CD4-positive, alpha-beta memory T cell (primary cell): ENCODE measurements around the gene ZNF221. TPM values are rescaled to one million over a fixed set of nuclear protein-coding genes. Genes with fewer than 3 reads are reported as not detected.

Source experiments
- CTCF ChIA-PET: fragments of 350-600 bp; sonication (Branson Sonifier 250); formaldehyde crosslinking; loops from one replicate; lab custom pipeline; 2021; ENCODE audit warnings: inconsistent platforms; ENCODE audit not compliant: partially characterized antibody; lab: Charles Lee
- POLR2A ChIA-PET: fragments of 350-600 bp; sonication (Branson Sonifier 250); formaldehyde crosslinking; loops from one replicate; lab custom pipeline; 2021; ENCODE audit not compliant: partially characterized antibody; lab: Charles Lee
- DNase-seq, 5 donors: peaks; one replicate each; pipeline versions ENCODE4 v3.0.0 to v3.0.0-alpha.2; 2020 to 2022; ENCODE audit warnings: mixed read lengths in 1 of 5
- H3K27ac ChIP-seq: one replicate; pipeline ENCODE4 v1.7.0; 2013; ENCODE audit warnings: low read depth, low read length
- H3K27me3 ChIP-seq: 2 replicates; pipeline ENCODE4 v1.7.0; 2013; ENCODE audit warnings: mild to moderate bottlenecking, low read length, moderate library complexity; ENCODE audit not compliant: insufficient read depth
- H3K36me3 ChIP-seq: 2 replicates; pipeline ENCODE4 v1.7.0; 2013; ENCODE audit warnings: mild to moderate bottlenecking, low read length, moderate library complexity; ENCODE audit not compliant: insufficient read depth
- H3K4me1 ChIP-seq: 2 replicates; pipeline ENCODE4 v1.7.0; 2013; ENCODE audit warnings: mild to moderate bottlenecking, low read length, moderate library complexity; ENCODE audit not compliant: insufficient read depth
- H3K4me3 ChIP-seq, 2 donors: one replicate each; pipeline ENCODE4 v1.7.0; 2013; ENCODE audit warnings: low read length in 2 of 2, mild to moderate bottlenecking in 1 of 2
- H3K9me3 ChIP-seq, 2 donors: one replicate each; pipeline ENCODE4 v1.7.0; 2013; ENCODE audit warnings: low read length in 2 of 2, control low read depth in 1 of 2; ENCODE audit not compliant: control insufficient read depth in 1 of 2
- H3K27ac Mint-ChIP-seq, 7 donors: one replicate each; pipeline ENCODE4 v1.8.0; 2020 to 2021; ENCODE audit warnings: mixed read lengths in 7 of 7, mild to moderate bottlenecking in 6 of 7, inconsistent platforms in 3 of 7, moderate library complexity in 3 of 7
- H3K27me3 Mint-ChIP-seq, 2 donors: one replicate each; pipeline ENCODE4 v1.8.0; 2020 to 2021; ENCODE audit warnings: mixed read lengths in 2 of 2
- H3K36me3 Mint-ChIP-seq, 2 donors: one replicate each; pipeline ENCODE4 v1.8.0; 2020 to 2021; ENCODE audit warnings: mixed read lengths in 2 of 2, inconsistent platforms in 1 of 2, mild to moderate bottlenecking in 1 of 2
- H3K4me1 Mint-ChIP-seq, 4 donors: one replicate each; pipeline ENCODE4 v1.8.0; 2020 to 2021; ENCODE audit warnings: mixed read lengths in 4 of 4, mild to moderate bottlenecking in 1 of 4
- H3K4me3 Mint-ChIP-seq, 8 donors: one replicate each; pipeline ENCODE4 v1.8.0; 2020 to 2021; ENCODE audit warnings: mixed read lengths in 8 of 8, mild to moderate bottlenecking in 7 of 8, moderate library complexity in 6 of 8, inconsistent platforms in 3 of 8
- H3K9me3 Mint-ChIP-seq, 8 donors: one replicate each; pipeline ENCODE4 v1.8.0; 2020 to 2021; ENCODE audit warnings: mixed read lengths in 8 of 8, mild to moderate bottlenecking in 5 of 8, inconsistent platforms in 3 of 8, moderate library complexity in 1 of 8
- intact Hi-C: fragments of 100-400 bp; cut with micrococcal nuclease; formaldehyde crosslinking; loops from one replicate; pipeline ENCODE4 v1.15.1; 2023
- polyA plus RNA-seq, 2 donors: library from polyadenylated mRNA; unstranded; fragments of 300-500 nt; fragmentation: Illumina TruSeq; gene quantifications; one replicate each; pipeline ENCODE4 v1.2.3, GENCODE V29; 2021
- total RNA-seq, 2 experiments: library from RNA; stranded (reverse); gene quantifications; one replicate each; pipeline ENCODE4 v1.2.3, GENCODE V29; 2021

The ZNF221 gene
- total and polyA plus RNA-seq, 4 experiments from 2014 or later = 1.0 to 3.2 (median 2.9) TPM; not detected in 1

GRCh38 chr19:43983912-43984686 is 33.1 kb downstream of the ZNF221 start, which contains the start of gene ZNF155:
Gene ZNF155, plus strand, starts transcription at chr19:43984188. Its CDS starts 4,356 bp downstream, at chr19:43988544.
- intact Hi-C loops = loop anchor here (1.0 to 2.0 kb wide), 2 partner anchors 18 to 49 kb away; partner anchors contain the start of genes ZNF230 and ZNF45
- DNase-seq = peak; percentile 64 to 71 (median 68)
- Mint-ChIP-seq H3K36me3 (peaks cover 20 to 23% of the 10 kb centered on the region in 2 donors), H3K27ac (peak within 1 kb of the TSS; percentile 74 to 98 (median 95)), H3K4me3 (peak within 1 kb of the TSS; percentile 92 to 99 (median 98)), H3K4me1 (peaks cover 8 to 12% (median 10%) of the 10 kb centered on the region in 4 donors), H3K27me3 (no peaks in the 10 kb centered on the region), H3K9me3 (peaks cover 0 to 4% (median under 1%) of the 10 kb centered on the region in 8 donors)
- ChIA-PET CTCF (no interaction called here), POLR2A (interaction anchor here (1.0 to 1.3 kb wide), 2 partner anchors 33 to 49 kb away, joined by 3 to 6 read pairs; partner anchors contain the start of genes ZNF221 and ZNF45)
- peaks cover 14% of the 10 kb centered on the region for H3K4me1 ChIP-seq
- H3K4me3 ChIP-seq = peak within 1 kb of the TSS; percentile 59 to 90
- no peaks in the 10 kb centered on the region for H3K9me3 ChIP-seq
- H3K27me3 ChIP-seq = no peaks in the 10 kb centered on the region
- peak within 1 kb of the TSS; percentile 58 for H3K27ac ChIP-seq
- H3K36me3 ChIP-seq = peaks cover under 1% of the 10 kb centered on the region

- intact Hi-C loops = loop anchor here (1.0 to 2.0 kb wide), 2 partner anchors 18 to 50 kb away; partner anchors contain the start of genes ZNF230 and ZNF45
- peak overlapping the region; percentile 58 for H3K27ac ChIP-seq
- no peaks in the 10 kb centered on the region for H3K27me3 Mint-ChIP-seq
- no peaks in the 10 kb centered on the region for H3K9me3 ChIP-seq
- H3K4me1 ChIP-seq = peaks cover 14% of the 10 kb centered on the region
- H3K4me3 ChIP-seq = peak overlapping the region; percentile 59 to 90
- peaks cover 0 to 7% (median 1%) of the 10 kb centered on the region in 8 donors for H3K9me3 Mint-ChIP-seq
- H3K36me3 ChIP-seq = peaks cover 6% of the 10 kb centered on the region
- ChIA-PET CTCF (no interaction called here), POLR2A (no interaction called here)
- H3K36me3 Mint-ChIP-seq = peaks cover 26 to 28% of the 10 kb centered on the region in 2 donors
- H3K27me3 ChIP-seq = no peaks in the 10 kb centered on the region
- no peak for DNase-seq
- peaks cover 8 to 12% (median 10%) of the 10 kb centered on the region in 4 donors for H3K4me1 Mint-ChIP-seq
- H3K4me3 Mint-ChIP-seq = peak overlapping the region; percentile 92 to 99 (median 98)
- peak overlapping the region; percentile 74 to 98 (median 95) for H3K27ac Mint-ChIP-seq
Measured at GRCh38 chr19:43984687-43985000, 33.6 kb downstream of the ZNF221 start.

- H3K27me3 ChIP-seq = no peaks in the 10 kb centered on the region
- H3K4me3 ChIP-seq = no peak overlapping the region
- H3K36me3 Mint-ChIP-seq = peaks cover 53 to 60% of the 10 kb centered on the region in 2 donors
- H3K27ac ChIP-seq = no peak overlapping the region
- H3K27ac Mint-ChIP-seq = no peak overlapping the region
- intact Hi-C loops = no loop called here
- H3K36me3 ChIP-seq = peaks cover 24% of the 10 kb centered on the region
- no peak overlapping the region for H3K4me3 Mint-ChIP-seq
- POLR2A ChIA-PET = no interaction called here
- H3K4me1 Mint-ChIP-seq = peaks cover 7 to 12% (median 10%) of the 10 kb centered on the region in 4 donors
- peaks cover 7% of the 10 kb centered on the region for H3K4me1 ChIP-seq
- H3K9me3 ChIP-seq = peaks cover 0 to 5% of the 10 kb centered on the region in 2 donors
- CTCF ChIA-PET = no interaction called here
- no peak for DNase-seq
- H3K27me3 Mint-ChIP-seq = no peaks in the 10 kb centered on the region
- H3K9me3 Mint-ChIP-seq = peaks cover 5 to 46% (median 32%) of the 10 kb centered on the region in 8 donors
Measured at GRCh38 chr19:43997631-43998290, 46.7 kb downstream of the ZNF221 start.

GRCh38 chr19:44002212-44002565 is 51.2 kb downstream of the ZNF221 start:
- Histone ChIP-seq H3K4me1 (peaks cover 16% of the 10 kb centered on the region), H3K27ac (peak overlapping the region; percentile 58), H3K4me3 (peak overlapping the region; percentile 66 to 75), H3K9me3 (no peaks in the 10 kb centered on the region), H3K36me3 (no peaks in the 10 kb centered on the region), H3K27me3 (no peaks in the 10 kb centered on the region)
- intact Hi-C loops = loop anchor here (1.0 to 2.0 kb wide), 11 partner anchors 18 to 210 kb away; partner anchors contain the start of genes ZNF155, ZNF222, ZNF224 and ZNF225
- POLR2A ChIA-PET = interaction anchor here (0.6 to 2.0 kb wide), 5 partner anchors 23 to 1490 kb away, joined by 3 to 6 read pairs (median 5); partner anchors contain the start of genes ZNF221, ZNF222, ZNF235 and ZNF45
- CTCF ChIA-PET = no interaction called here
- peak overlapping the region; percentile 79 to 98 (median 97) for H3K27ac Mint-ChIP-seq
- peaks cover 39% of the 10 kb centered on the region in 2 donors for H3K36me3 Mint-ChIP-seq
- DNase-seq = no peak
- peaks cover 13 to 42% (median 33%) of the 10 kb centered on the region in 8 donors for H3K9me3 Mint-ChIP-seq
- peak overlapping the region; percentile 98 to 100 (median 99) for H3K4me3 Mint-ChIP-seq
- H3K27me3 Mint-ChIP-seq = no peaks in the 10 kb centered on the region
- H3K4me1 Mint-ChIP-seq = peaks cover 21 to 30% (median 23%) of the 10 kb centered on the region in 4 donors

- peaks cover 6% of the 10 kb centered on the region for H3K36me3 ChIP-seq
- peak within 1 kb of the TSS; percentile 98 to 100 (median 99) for H3K4me3 Mint-ChIP-seq
- peaks cover 16% of the 10 kb centered on the region for H3K4me1 ChIP-seq
- ChIA-PET CTCF (interaction anchor here (1.0 kb wide), 1 partner anchor 70 kb away, joined by 3 read pairs; no protein-coding TSS in a partner anchor), POLR2A (interaction anchor here (1.1 to 2.0 kb wide), 7 partner anchors 23 to 497 kb away, joined by 3 to 8 read pairs (median 6); partner anchors contain the start of genes ZNF180, ZNF221, ZNF222 and ZNF224)
- peak within 1 kb of the TSS; percentile 66 to 75 for H3K4me3 ChIP-seq
- peaks cover 0 to under 1% of the 10 kb centered on the region in 2 donors for H3K9me3 ChIP-seq
- DNase-seq = peak; percentile 80 to 89 (median 83)
- H3K4me1 Mint-ChIP-seq = peaks cover 22 to 30% (median 23%) of the 10 kb centered on the region in 4 donors
- H3K27me3 ChIP-seq = no peaks in the 10 kb centered on the region
- H3K27ac ChIP-seq = peak within 1 kb of the TSS; percentile 58
- H3K9me3 Mint-ChIP-seq = peaks cover 14 to 42% (median 34%) of the 10 kb centered on the region in 8 donors
- H3K27me3 Mint-ChIP-seq = no peaks in the 10 kb centered on the region
- intact Hi-C loops = loop anchor here (1.0 to 2.0 kb wide), 11 partner anchors 19 to 209 kb away; partner anchors contain the start of genes ZNF155, ZNF222, ZNF224 and ZNF225
- peaks cover 39 to 41% of the 10 kb centered on the region in 2 donors for H3K36me3 Mint-ChIP-seq
- H3K27ac Mint-ChIP-seq = peak within 1 kb of the TSS; percentile 79 to 98 (median 97)
Measured at GRCh38 chr19:44002566-44003460, 51.8 kb downstream of the ZNF221 start, which contains the start of gene ZNF230. Gene ZNF230, plus strand, starts transcription at chr19:44002957. Its CDS starts 4,122 bp downstream, at chr19:44007079.
